Left ventricle myocardium inferior (tissue), 1 donor: Measurements from ENCODE around the gene PRKG1. TPM values are rescaled to one million over a fixed set of nuclear protein-coding genes. Genes with fewer than 3 reads are reported as not detected.
"Not testable (repeated sequence)": the region's sequence is repeated elsewhere in the genome, so short reads cannot be mapped to it uniquely, and the experiment has no call there.

Source experiments
- DNase-seq: peaks from one replicate; pipeline ENCODE4 v3.0.0-alpha.2; 2020
- H3K27ac ChIP-seq: fragments of 200-600 bp; replicated peaks from 2 replicates; pipeline ENCODE4 v1.8.0; 2021
- H3K27me3 ChIP-seq: fragments of 200-600 bp; 2 replicates; pipeline ENCODE4 v1.8.0; 2021; ENCODE audit warnings: low read depth
- H3K36me3 ChIP-seq: fragments of 200-600 bp; 2 replicates; pipeline ENCODE4 v1.8.0; 2021
- H3K4me1 ChIP-seq: fragments of 200-600 bp; 2 replicates; pipeline ENCODE4 v1.8.0; 2021
- H3K4me3 ChIP-seq: fragments of 200-600 bp; 2 replicates; pipeline ENCODE4 v1.8.0; 2021; ENCODE audit warnings: mild to moderate bottlenecking, moderate library complexity
- H3K9me3 ChIP-seq: fragments of 200-600 bp; replicated peaks from 2 replicates; pipeline ENCODE4 v1.8.0; 2021
- CTCF ChIP-seq: fragments of 200-600 bp; IDR thresholded peaks from 2 replicates; pipeline ENCODE4 v1.8.0; 2021; ENCODE audit warnings: antibody characterized with exemption, mild to moderate bottlenecking, borderline replicate concordance
- intact Hi-C: fragments of 100-400 bp; cut with micrococcal nuclease; formaldehyde crosslinking; loops from one replicate; pipeline ENCODE4 v1.11.0; 2022
- total RNA-seq: library from RNA; stranded (reverse); fragmentation: NEBNext Ultra II Directional; extraction: Animal tissue kit (Norgen Biotek cat#: 25700); gene quantifications from one replicate; pipeline ENCODE4 v1.2.1, GENCODE V29; 2021
- donor health status: DM: no; HTN: yes; CAD: no; lungs with severe emphysema.

PRKG1 gene
- total RNA-seq, 1 donor from 2014 or later = 38.9 TPM

GRCh38 chr10:52194716-52195115 is 1120.4 kb downstream of the PRKG1 start:
- no peak for DNase-seq
- H3K4me1 ChIP-seq = peaks cover 3% of the 10 kb centered on the region
- no peak for TF ChIP-seq CTCF

GRCh38 chr10:52197098-52197497 is 1122.8 kb downstream of the PRKG1 start:
- H3K27ac ChIP-seq = no peak overlapping the region
- H3K27me3 ChIP-seq = no peaks in the 10 kb centered on the region
- DNase-seq = no peak
- no peaks in the 10 kb centered on the region for H3K9me3 ChIP-seq
- no peak for TF ChIP-seq CTCF
- no peak overlapping the region for H3K4me3 ChIP-seq
- H3K36me3 ChIP-seq = no peaks in the 10 kb centered on the region
- intact Hi-C loops = no loop called here
- H3K4me1 ChIP-seq = peaks cover 3% of the 10 kb centered on the region

More at GRCh38 chr10:52194716-52195115, 1120.4 kb downstream of the PRKG1 start:
- Histone ChIP-seq H3K27me3 (no peaks in the 10 kb centered on the region), H3K36me3 (no peaks in the 10 kb centered on the region), H3K27ac (no peak overlapping the region), H3K9me3 (no peaks in the 10 kb centered on the region), H3K4me3 (no peak overlapping the region)
- intact Hi-C loops = no loop called here

- no peaks in the 10 kb centered on the region for H3K36me3 ChIP-seq
- DNase-seq = no peak
- no peaks in the 10 kb centered on the region for H3K27me3 ChIP-seq
- H3K27ac ChIP-seq = no peak overlapping the region
- no peak overlapping the region for H3K4me3 ChIP-seq
- TF ChIP-seq CTCF = no peak
- H3K9me3 ChIP-seq = no peaks in the 10 kb centered on the region
- intact Hi-C loops = no loop called here
- H3K4me1 ChIP-seq = peaks cover 3% of the 10 kb centered on the region
Measured at GRCh38 chr10:52198540-52198939, 1124.3 kb downstream of the PRKG1 start.

- H3K27me3 ChIP-seq, intact Hi-C loops, DNase-seq, H3K9me3 ChIP-seq, H3K4me3 ChIP-seq, H3K4me1 ChIP-seq, H3K36me3 ChIP-seq, H3K27ac ChIP-seq: not testable (repeated sequence)
Measured at GRCh38 chr10:52204906-52205305, 1130.6 kb downstream of the PRKG1 start.

- TF ChIP-seq CTCF = no peak
- intact Hi-C loops = no loop called here
- Histone ChIP-seq H3K9me3 (no peaks in the 10 kb centered on the region), H3K27me3 (no peaks in the 10 kb centered on the region), H3K4me1 (no peaks in the 10 kb centered on the region), H3K36me3 (no peaks in the 10 kb centered on the region), H3K4me3 (no peak overlapping the region), H3K27ac (no peak overlapping the region)
- no peak for DNase-seq
Measured at GRCh38 chr10:52208365-52208764, 1134.1 kb downstream of the PRKG1 start.

GRCh38 chr10:52210161-52210560 is 1135.9 kb downstream of the PRKG1 start:
- intact Hi-C loops = loop anchor here (10.0 kb wide), 1 partner anchor 1145 kb away; no protein-coding TSS in a partner anchor

More at GRCh38 chr10:52210161-52210560, 1135.9 kb downstream of the PRKG1 start:
- no peak overlapping the region for H3K27ac ChIP-seq
- no peaks in the 10 kb centered on the region for H3K9me3 ChIP-seq
- no peaks in the 10 kb centered on the region for H3K4me1 ChIP-seq
- no peaks in the 10 kb centered on the region for H3K27me3 ChIP-seq
- H3K36me3 ChIP-seq = no peaks in the 10 kb centered on the region
- H3K4me3 ChIP-seq = no peak overlapping the region
- no peak for DNase-seq
- TF ChIP-seq CTCF = no peak
